ENCODE data around the gene PTGFRN. TPM values are rescaled to one million over a fixed set of nuclear protein-coding genes. Genes with fewer than 3 reads are reported as not detected.

PTGFRN gene
- total and polyA plus RNA-seq, 4 donors = 5.4 to 12.6 (median 7.2) TPM

DNA sequence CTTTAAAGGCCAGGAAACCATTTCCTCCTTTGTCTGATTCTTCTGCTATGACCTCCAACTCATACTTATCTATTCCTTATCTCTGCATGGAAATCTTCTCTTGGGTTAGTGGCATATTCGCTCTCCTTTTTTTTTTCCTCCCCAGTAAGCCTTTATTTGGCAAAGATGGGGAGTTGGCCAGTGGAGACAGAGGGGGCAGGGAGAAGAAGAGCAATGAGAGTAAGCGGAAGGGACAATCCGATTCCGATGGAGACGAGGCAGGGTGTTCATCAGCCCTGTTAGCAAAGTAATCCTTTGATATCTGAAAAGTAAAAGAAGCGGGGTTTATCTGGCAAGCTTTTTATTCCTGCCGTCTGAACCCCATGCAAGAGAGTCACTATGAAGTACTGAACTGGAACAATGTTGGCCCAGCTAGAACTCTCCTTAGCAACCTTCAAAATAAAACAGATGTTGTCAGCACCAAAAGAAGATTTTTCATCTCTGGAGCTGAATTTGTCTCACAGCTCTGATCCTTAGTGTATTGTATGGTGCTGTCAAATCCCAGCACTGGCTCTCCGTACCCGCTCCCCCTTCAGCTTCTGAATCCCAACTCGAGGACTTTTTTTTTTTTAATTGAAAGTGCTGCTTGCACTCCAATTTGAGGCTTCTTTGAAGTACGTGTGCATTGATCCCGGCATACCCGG is 40.9 kb downstream of the PTGFRN start:
- peaks cover 0 to 13% (median 4%) of the 10 kb centered on the region in 4 donors for H3K36me3 ChIP-seq (ENCODE audit: control insufficient read depth in 4 of 4, insufficient read depth in 3 of 4, low read depth in 1 of 4, low read length in 3 of 4)
- no peaks in the 10 kb centered on the region for H3K9me3 ChIP-seq (ENCODE audit: control insufficient read depth in 4 of 4, low read length in 3 of 4)
- no peak overlapping the region for H3K9ac ChIP-seq (ENCODE audit: low read depth in 1 of 2, low read length in 2 of 2)
- H3K27ac ChIP-seq (ENCODE audit: low read depth in 1 of 2, low read length in 2 of 2) = no peak overlapping the region
- H3K4me1 ChIP-seq (ENCODE audit: control insufficient read depth in 4 of 4, insufficient read depth in 4 of 4, low read length in 3 of 4) = no peaks in the 10 kb centered on the region
- TF ChIP-seq JUND (IDR thresholded peaks at IDR 0.05) = no peak
- TF ChIP-seq, protein P1, sequence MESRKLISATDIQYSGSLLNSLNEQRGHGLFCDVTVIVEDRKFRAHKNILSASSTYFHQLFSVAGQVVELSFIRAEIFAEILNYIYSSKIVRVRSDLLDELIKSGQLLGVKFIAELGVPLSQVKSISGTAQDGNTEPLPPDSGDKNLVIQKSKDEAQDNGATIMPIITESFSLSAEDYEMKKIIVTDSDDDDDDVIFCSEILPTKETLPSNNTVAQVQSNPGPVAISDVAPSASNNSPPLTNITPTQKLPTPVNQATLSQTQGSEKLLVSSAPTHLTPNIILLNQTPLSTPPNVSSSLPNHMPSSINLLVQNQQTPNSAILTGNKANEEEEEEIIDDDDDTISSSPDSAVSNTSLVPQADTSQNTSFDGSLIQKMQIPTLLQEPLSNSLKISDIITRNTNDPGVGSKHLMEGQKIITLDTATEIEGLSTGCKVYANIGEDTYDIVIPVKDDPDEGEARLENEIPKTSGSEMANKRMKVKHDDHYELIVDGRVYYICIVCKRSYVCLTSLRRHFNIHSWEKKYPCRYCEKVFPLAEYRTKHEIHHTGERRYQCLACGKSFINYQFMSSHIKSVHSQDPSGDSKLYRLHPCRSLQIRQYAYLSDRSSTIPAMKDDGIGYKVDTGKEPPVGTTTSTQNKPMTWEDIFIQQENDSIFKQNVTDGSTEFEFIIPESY (IDR thresholded peaks at IDR 0.05) = no peak
- TF ChIP-seq HNF4A (conservative IDR thresholded peaks at IDR 0.05) = no peak
- no peak for TF ChIP-seq EGR1 (IDR thresholded peaks at IDR 0.05; ENCODE audit: low read depth in 2 of 2)
- no peak for TF ChIP-seq FOXA1 (IDR thresholded peaks at IDR 0.05)
- TF ChIP-seq NR2F2 (IDR thresholded peaks at IDR 0.05) = no peak
- TF ChIP-seq FOXA2 (IDR thresholded peaks at IDR 0.05) = no peak
- TF ChIP-seq HNF4G (IDR thresholded peaks at IDR 0.05) = no peak
- no peak for TF ChIP-seq RXRA (IDR thresholded peaks at IDR 0.05)
- TF ChIP-seq SP1 (IDR thresholded peaks at IDR 0.05) = no peak
- TF ChIP-seq, protein P2, sequence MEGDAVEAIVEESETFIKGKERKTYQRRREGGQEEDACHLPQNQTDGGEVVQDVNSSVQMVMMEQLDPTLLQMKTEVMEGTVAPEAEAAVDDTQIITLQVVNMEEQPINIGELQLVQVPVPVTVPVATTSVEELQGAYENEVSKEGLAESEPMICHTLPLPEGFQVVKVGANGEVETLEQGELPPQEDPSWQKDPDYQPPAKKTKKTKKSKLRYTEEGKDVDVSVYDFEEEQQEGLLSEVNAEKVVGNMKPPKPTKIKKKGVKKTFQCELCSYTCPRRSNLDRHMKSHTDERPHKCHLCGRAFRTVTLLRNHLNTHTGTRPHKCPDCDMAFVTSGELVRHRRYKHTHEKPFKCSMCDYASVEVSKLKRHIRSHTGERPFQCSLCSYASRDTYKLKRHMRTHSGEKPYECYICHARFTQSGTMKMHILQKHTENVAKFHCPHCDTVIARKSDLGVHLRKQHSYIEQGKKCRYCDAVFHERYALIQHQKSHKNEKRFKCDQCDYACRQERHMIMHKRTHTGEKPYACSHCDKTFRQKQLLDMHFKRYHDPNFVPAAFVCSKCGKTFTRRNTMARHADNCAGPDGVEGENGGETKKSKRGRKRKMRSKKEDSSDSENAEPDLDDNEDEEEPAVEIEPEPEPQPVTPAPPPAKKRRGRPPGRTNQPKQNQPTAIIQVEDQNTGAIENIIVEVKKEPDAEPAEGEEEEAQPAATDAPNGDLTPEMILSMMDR (IDR thresholded peaks at IDR 0.05; ENCODE audit: low read depth, low read length, missing input control) = no peak
- no peak overlapping the region for H3K4me3 ChIP-seq (ENCODE audit: low read depth in 1 of 3, low read length in 3 of 3)
- no peak for DNase-seq (ENCODE audit: low spot score)
- no peaks in the 10 kb centered on the region for H3K27me3 ChIP-seq (ENCODE audit: control insufficient read depth in 4 of 4, insufficient read depth in 4 of 4, low read length in 3 of 4)
- 85% methylated on average over 13 of the region's 13 CpGs for WGBS

DNA sequence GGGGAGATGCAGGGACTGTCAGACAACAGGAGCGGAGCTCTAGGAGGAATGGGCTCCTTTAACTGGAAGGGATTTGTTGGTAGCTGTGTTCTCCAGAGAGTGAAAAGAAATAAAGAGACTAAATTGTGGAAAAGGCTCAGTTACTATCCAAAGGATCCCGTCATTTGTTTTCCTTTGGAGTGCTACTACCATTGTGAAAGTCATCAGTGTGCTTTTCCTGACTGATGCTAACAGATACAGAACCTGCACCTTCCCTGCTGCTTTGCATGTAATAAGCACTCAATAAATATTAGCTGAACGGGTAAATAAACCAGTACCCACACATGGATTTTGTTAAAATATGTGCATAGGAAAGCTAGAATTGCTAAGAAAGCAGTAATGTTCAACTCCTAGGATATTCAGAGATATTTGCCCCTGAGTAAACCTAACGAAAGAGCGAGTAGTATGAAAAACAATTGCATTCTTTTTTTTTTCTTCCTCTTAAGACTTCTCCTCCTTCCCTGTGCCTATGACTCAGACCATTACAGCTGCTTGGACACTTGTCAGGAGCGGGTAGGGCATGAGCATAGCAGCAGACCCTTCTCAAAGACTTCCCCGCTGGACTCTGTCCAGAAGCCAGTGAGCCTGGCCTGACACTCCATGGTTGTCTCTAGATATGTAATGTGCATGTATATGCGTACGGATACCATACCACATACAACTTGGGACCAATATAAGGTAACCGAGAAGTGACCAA is 41.7 kb downstream of the PTGFRN start:
- Histone ChIP-seq H3K4me3 (ENCODE audit: low read depth in 1 of 3, low read length in 3 of 3) (no peak overlapping the region), H3K27ac (ENCODE audit: low read depth in 1 of 2, low read length in 2 of 2) (no peak overlapping the region), H3K9ac (ENCODE audit: low read depth in 1 of 2, low read length in 2 of 2) (no peak overlapping the region), H3K9me3 (ENCODE audit: control insufficient read depth in 4 of 4, low read length in 3 of 4) (no peaks in the 10 kb centered on the region), H3K36me3 (ENCODE audit: control insufficient read depth in 4 of 4, insufficient read depth in 3 of 4, low read depth in 1 of 4, low read length in 3 of 4) (peaks cover 0 to 13% (median 4%) of the 10 kb centered on the region in 4 donors), H3K4me1 (ENCODE audit: control insufficient read depth in 4 of 4, insufficient read depth in 4 of 4, low read length in 3 of 4) (no peaks in the 10 kb centered on the region), H3K27me3 (ENCODE audit: control insufficient read depth in 4 of 4, insufficient read depth in 4 of 4, low read length in 3 of 4) (no peaks in the 10 kb centered on the region)
- no peak for DNase-seq (ENCODE audit: low spot score)
- TF ChIP-seq, protein P2 (IDR thresholded peaks at IDR 0.05; ENCODE audit: low read depth, low read length, missing input control) = no peak
- TF ChIP-seq RAD21 (IDR thresholded peaks at IDR 0.05) = no peak
- 92% methylated on average over 10 of the region's 10 CpGs for WGBS
